OCI-LY3 (cell line): ENCODE results near the gene CHCHD4.
"Not testable (repeated sequence)": the region's sequence is repeated elsewhere in the genome, so short reads cannot be mapped to it uniquely, and the experiment has no call there.

Source experiments
- H2AFZ ChIP-seq: fragments of 200-600, 300-600 bp; shearing (Covaris generic); 2 replicates; pipeline ENCODE4 v1.6.0; 2014; ENCODE audit warnings: antibody characterized with exemption, low read depth, low read length
- H3K27ac ChIP-seq: fragments of 200-600, 300-600 bp; sonication (generic); 2 replicates; pipeline ENCODE4 v1.5.1; 2014; ENCODE audit warnings: mild to moderate bottlenecking, low read length, moderate library complexity, mixed read lengths
- H3K27me3 ChIP-seq: fragments of 200-600, 300-600 bp; sonication (generic); 2 replicates; pipeline ENCODE4 v1.6.1; 2014; ENCODE audit warnings: low read depth, low read length, mixed read lengths
- H3K36me3 ChIP-seq: fragments of 200-600, 300-600 bp; sonication (generic); replicated peaks from 2 replicates; pipeline ENCODE3; 2014; ENCODE audit warnings: low read depth, low read length, mixed read lengths
- H3K4me1 ChIP-seq: fragments of 300-600, 200-600 bp; sonication (generic); 2 replicates; pipeline ENCODE4 v1.6.1; 2014; ENCODE audit warnings: low read length, mixed read lengths
- H3K4me2 ChIP-seq: fragments of 200-600, 300-600 bp; sonication (generic); 2 replicates; pipeline ENCODE4 v1.6.1; 2014; ENCODE audit warnings: low read length, mixed read lengths
- H3K4me3 ChIP-seq: fragments of 300-600, 200-600 bp; sonication (generic); 2 replicates; pipeline ENCODE4 v1.5.1; 2014; ENCODE audit warnings: antibody characterized with exemption, mild to moderate bottlenecking, low read length, moderate library complexity
- H3K79me2 ChIP-seq: fragments of 300-600, 200-600 bp; shearing (Covaris generic); 2 replicates; pipeline ENCODE4 v1.6.1; 2014; ENCODE audit warnings: mild to moderate bottlenecking, low read length, mixed read lengths
- H3K9ac ChIP-seq: fragments of 300-600, 200-600 bp; shearing (Covaris generic); 2 replicates; pipeline ENCODE4 v1.6.0; 2014; ENCODE audit warnings: mild to moderate bottlenecking, low read length, moderate library complexity
- H3K9me3 ChIP-seq: fragments of 200-600, 300-600 bp; shearing (Covaris generic); 2 replicates; pipeline ENCODE4 v1.6.1; 2014; ENCODE audit warnings: low read length, mixed read lengths; ENCODE audit not compliant: insufficient read depth
- H4K20me1 ChIP-seq: fragments of 200-600, 300-600 bp; sonication (generic); 2 replicates; pipeline ENCODE4 v1.6.1; 2016; ENCODE audit warnings: low read length, mixed read lengths; ENCODE audit not compliant: insufficient read depth
- CTCF ChIP-seq: fragments of 200-600, 300-600 bp; sonication (generic); IDR thresholded peaks from 2 replicates; pipeline ENCODE4 v1.5.1; 2014; ENCODE audit warnings: antibody characterized with exemption, low read length, low read depth
- EZH2phosphoT487 ChIP-seq: fragments of 200-600 bp; shearing (Covaris generic); IDR thresholded peaks from 2 replicates; pipeline ENCODE4 v1.6.1; 2018; ENCODE audit warnings: antibody characterized with exemption, mixed run types, low read depth

Gene CHCHD4

GRCh38 chr3:14117468-14118399 lies 6.9 kb downstream of the CHCHD4 start:
- Histone ChIP-seq H3K9me3 (no peaks in the 10 kb centered on the region), H3K79me2 (peaks cover 64% of the 10 kb centered on the region), H3K4me1 (peaks cover 18% of the 10 kb centered on the region), H3K9ac (no peak overlapping the region), H3K27me3 (no peaks in the 10 kb centered on the region), H3K36me3 (peaks cover 83% of the 10 kb centered on the region), H3K27ac (no peak overlapping the region), H2AFZ (no peak overlapping the region), H3K4me3 (no peak overlapping the region), H3K4me2 (no peak overlapping the region), H4K20me1 (no peaks in the 10 kb centered on the region)
- TF ChIP-seq CTCF (no peak), EZH2phosphoT487 (no peak)

- Histone ChIP-seq H3K27ac (peak overlapping the region; percentile 13; the same call in 1 of the 2 replicates), H3K36me3 (peaks cover 86% of the 10 kb centered on the region), H3K4me1 (peaks cover 13% of the 10 kb centered on the region), H3K79me2 (peaks cover 29% of the 10 kb centered on the region), H4K20me1 (no peaks in the 10 kb centered on the region), H3K27me3 (no peaks in the 10 kb centered on the region), H3K4me3 (no peak overlapping the region), H2AFZ (no peak overlapping the region), H3K9ac (no peak overlapping the region), H3K9me3 (no peaks in the 10 kb centered on the region), H3K4me2 (no peak overlapping the region)
- TF ChIP-seq EZH2phosphoT487 (no peak), CTCF (peak; percentile 67)
These were observed 10.6 kb downstream of the CHCHD4 start for GRCh38 chr3:14113965-14114635.

- no peak overlapping the region for H3K4me3 ChIP-seq
- H3K9me3 ChIP-seq, result no peaks in the 10 kb centered on the region
- no peak for TF ChIP-seq EZH2phosphoT487
- no peak for TF ChIP-seq CTCF
- no peak overlapping the region for H3K4me2 ChIP-seq
- no peak overlapping the region for H2AFZ ChIP-seq
- no peak overlapping the region for H3K27ac ChIP-seq
- peaks cover 69% of the 10 kb centered on the region for H3K36me3 ChIP-seq
- no peaks in the 10 kb centered on the region for H4K20me1 ChIP-seq
- H3K79me2 ChIP-seq, result no peaks in the 10 kb centered on the region
- no peaks in the 10 kb centered on the region for H3K27me3 ChIP-seq
- peaks cover 13% of the 10 kb centered on the region for H3K4me1 ChIP-seq
- no peak overlapping the region for H3K9ac ChIP-seq
These were observed 14.0 kb downstream of the CHCHD4 start for GRCh38 chr3:14110699-14111098.

- not testable (repeated sequence) for H3K9me3 ChIP-seq, H3K9ac ChIP-seq, H4K20me1 ChIP-seq, H3K27ac ChIP-seq, H3K4me2 ChIP-seq, H3K27me3 ChIP-seq, H2AFZ ChIP-seq, H3K4me3 ChIP-seq, H3K79me2 ChIP-seq
- Histone ChIP-seq H3K4me1 (peaks cover 11% of the 10 kb centered on the region), H3K36me3 (peaks cover 61% of the 10 kb centered on the region)
These were observed 14.8 kb downstream of the CHCHD4 start for GRCh38 chr3:14109821-14110220.
